K562 (cell line): ENCODE results near the gene CD274. TPM values are rescaled to one million over a fixed set of nuclear protein-coding genes. Genes with fewer than 3 reads are reported as not detected.

ENCODE experiments used
- ATAC-seq: fragments of 200-7000 bp; cut with Tn5 transposase; 3 replicates; pipeline ENCODE4 v1.9.1; 2020; ENCODE audit warnings: moderate library complexity
- BruUV-seq: library from RNA; stranded (reverse); fragments of 400-500 nt; replicated peaks from 2 replicates; lab custom pipeline; 2021; lab: Mats Ljungman, UMichigan
- CTCF ChIA-PET: fragments of 300-600 bp; formaldehyde crosslinking; extraction: SDS; loops from one replicate; lab custom pipeline; 2021; ENCODE audit warnings: low intra/inter-chr PET ratio; lab: Yijun Ruan, JAX
- POLR2A ChIA-PET: fragments of 300-600, 350-650 bp; sonication (Branson Sonifier 250); formaldehyde crosslinking; extraction: SDS; loops from one replicate; lab custom pipeline; 2021; ENCODE audit warnings: antibody characterized with exemption, inconsistent platforms; lab: Yijun Ruan, JAX
- DNase-seq, 4 experiments: peaks; one replicate each; pipeline versions ENCODE4 v3.0.0 to v3.0.0-alpha.2; 2011 to 2018; ENCODE audit warnings: low spot score in 3 of 4, mixed read lengths in 3 of 4; ENCODE audit errors: extremely low read depth in 1 of 4
- FAIRE-seq: peaks from 2 replicates; lab custom pipeline; 2011; peaks lifted over from hg19 to GRCh38; lab: Jason Lieb, UNC
- H2AFZ ChIP-seq: 2 replicates; pipeline ENCODE4 v1.6.0; 2011; ENCODE audit warnings: low read depth, low read length, control low read depth, inconsistent platforms
- H3K27ac ChIP-seq: fragments of 200-600 bp; 3 replicates; pipeline ENCODE4 v1.8.0; 2011; ENCODE audit warnings: low read depth, mild to moderate bottlenecking, control low read depth, inconsistent platforms, low read length, moderate library complexity, mixed read lengths; ENCODE audit errors: extremely low read depth
- H3K27me3 ChIP-seq, 2 experiments: fragments of 300-600 bp in 1 of 2; 2 replicates in 1 of 2; 3 replicates in 1 of 2; pipeline versions ENCODE4 v1.6.0 to v1.8.0; 2011; ENCODE audit warnings: inconsistent platforms in 2 of 2, low read length in 2 of 2, mild to moderate bottlenecking in 1 of 2, mixed read lengths in 1 of 2, moderate library complexity in 1 of 2; ENCODE audit not compliant: control insufficient read depth in 2 of 2, insufficient read depth in 2 of 2
- H3K36me3 ChIP-seq: fragments of 300-600 bp; 3 replicates; pipeline ENCODE4 v1.8.0; 2011; ENCODE audit warnings: mild to moderate bottlenecking, low read length, inconsistent platforms; ENCODE audit not compliant: control insufficient read depth, insufficient read depth
- H3K4me1 ChIP-seq, 2 experiments: fragments of 200-600 bp in 1 of 2; replicated peaks in 1 of 2; 2 replicates in 1 of 2; 3 replicates in 1 of 2; pipeline versions ENCODE4 v1.5.1 to v1.8.0; 2011; ENCODE audit warnings: inconsistent platforms in 2 of 2, low read length in 2 of 2, mild to moderate bottlenecking in 1 of 2, mixed read lengths in 1 of 2, moderate library complexity in 1 of 2; ENCODE audit not compliant: control insufficient read depth in 2 of 2, insufficient read depth in 2 of 2
- H3K4me2 ChIP-seq: 2 replicates; pipeline ENCODE4 v1.6.1; 2011; ENCODE audit warnings: low read length, control low read depth, inconsistent platforms, mixed read lengths; ENCODE audit not compliant: insufficient read depth
- H3K4me3 ChIP-seq: fragments of 200-600 bp; sonication (generic), shearing (Covaris generic); 2 replicates; pipeline ENCODE4 v1.5.1; 2016; ENCODE audit warnings: control low read depth, inconsistent platforms
- H3K79me2 ChIP-seq: fragments of 200-600 bp; 3 replicates; pipeline ENCODE4 v1.8.0; 2011; ENCODE audit warnings: low read length, inconsistent platforms; ENCODE audit not compliant: control insufficient read depth, insufficient read depth
- H3K9ac ChIP-seq, 2 experiments: 2 replicates each; pipeline versions ENCODE4 v1.6.0 to v1.6.1; 2011; ENCODE audit warnings: low read depth in 2 of 2, low read length in 2 of 2, control low read depth in 1 of 2, inconsistent platforms in 1 of 2, mild to moderate bottlenecking in 1 of 2, mixed read lengths in 1 of 2; ENCODE audit not compliant: insufficient read depth in 1 of 2
- H3K9me1 ChIP-seq: one replicate; pipeline ENCODE4 v1.6.0; 2011; ENCODE audit warnings: inconsistent platforms, mild to moderate bottlenecking, low read length, moderate library complexity; ENCODE audit not compliant: control insufficient read depth, insufficient read depth
- H3K9me3 ChIP-seq: replicated peaks from 2 replicates; pipeline ENCODE4 v1.5.1; 2011; ENCODE audit warnings: low read depth, low read length, inconsistent platforms; ENCODE audit not compliant: control insufficient read depth, insufficient read depth
- H4K20me1 ChIP-seq: replicated peaks from 2 replicates; pipeline ENCODE4 v1.6.1; 2011; ENCODE audit warnings: low read length, inconsistent platforms, mixed read lengths; ENCODE audit not compliant: control insufficient read depth, insufficient read depth
- FOXO4 ChIP-seq: fragments of 450-650 bp; formaldehyde crosslinking; IDR thresholded peaks from 2 replicates; pipeline ENCODE4 v1.4.0; 2020; ENCODE audit warnings: mild to moderate bottlenecking, moderate library complexity
- MYBL2 ChIP-seq, 2 experiments: fragments of 450-650 bp in 1 of 2; sonication (generic) in 1 of 2; formaldehyde crosslinking in 1 of 2; IDR thresholded peaks; 2 replicates each; pipeline versions ENCODE4 v1.6.1 to v1.8.1; 2017 to 2022; ENCODE audit warnings: borderline replicate concordance in 1 of 2, inconsistent platforms in 1 of 2, low read depth in 1 of 2, mild to moderate bottlenecking in 1 of 2, missing genetic modification reagents in 1 of 2, moderate library complexity in 1 of 2
- NR2C1 ChIP-seq, 2 experiments: fragments of 450-650 bp; IDR thresholded peaks; 2 replicates each; pipeline ENCODE4 v1.6.1; 2017; ENCODE audit warnings: mild to moderate bottlenecking in 2 of 2, antibody characterized with exemption in 1 of 2, inconsistent platforms in 1 of 2, missing compliant biosample characterization in 1 of 2, missing genetic modification characterization in 1 of 2
- RUNX1 ChIP-seq: sonication (generic); IDR thresholded peaks from 2 replicates; pipeline ENCODE4 v1.6.1; 2016; ENCODE audit warnings: antibody characterized with exemption, low read depth
- ZNF263 ChIP-seq: sonication (generic); formaldehyde crosslinking; IDR thresholded peaks from 2 replicates; pipeline ENCODE4 v1.8.0; 2022; ENCODE audit warnings: mild to moderate bottlenecking, missing genetic modification reagents, borderline replicate concordance
- ZNF316 ChIP-seq: fragments of 450-650 bp; IDR thresholded peaks from 2 replicates; pipeline ENCODE4 v1.6.1; 2016
- ZNF398 ChIP-seq: fragments of 250-450 bp; sonication (Bioruptor Pico); IDR thresholded peaks from 2 replicates; pipeline ENCODE4 v1.8.0; 2021; ENCODE audit warnings: moderate library complexity, mild to moderate bottlenecking, inconsistent platforms
- WGBS: fragments of 100-300 bp; shearing (Covaris generic); methylation state at CpG from one replicate; pipeline ENCODE4 v1.1.6; 2016; ENCODE audit warnings: low coverage, mixed read lengths; ENCODE audit not compliant: insufficient coverage; ENCODE audit errors: missing lambda C conversion rate; 5-methylcytosine and 5-hydroxymethylcytosine counted together
- in situ Hi-C: fragments of 300-500 bp; cut with MboI; formaldehyde crosslinking; loops from 4 replicates; pipeline ENCODE4 v1.15.0; 2018; ENCODE audit warnings: inconsistent platforms, mixed read lengths
- intact Hi-C: fragments of 100-400 bp; cut with micrococcal nuclease; formaldehyde crosslinking; loops from 2 replicates; pipeline ENCODE4 v1.14.2; 2022
- polyA plus RNA-seq, 8 experiments: library from polyadenylated mRNA; depleted of rRNA in 4 of 8; stranded (reverse) in 5 of 8; unstranded in 3 of 8; fragments of >200 nt; fragmentation: Nextera tagmentation in 2 of 8; fragmentation: Illumina TruSeq in 1 of 8; extraction: Ambion mirVana in 2 of 8; extraction: Trizol in 1 of 8; gene quantifications; 2 replicates each; pipeline versions ENCODE4 v1.2.1 to v1.2.3, GENCODE V29; 2011 to 2014; ENCODE audit warnings: inconsistent platforms in 1 of 8, missing spikeins in 1 of 8
- total RNA-seq, 7 experiments: library from RNA; depleted of rRNA in 6 of 7; stranded (reverse); fragments of >200 nt in 6 of 7; fragmentation: Illumina TruSeq in 2 of 7; extraction: Trizol in 2 of 7; gene quantifications; 2 replicates each; pipeline versions ENCODE4 v1.2.1 to v1.2.3, GENCODE V29; 2011 to 2021; ENCODE audit warnings: low replicate concordance in 1 of 7

The CD274 gene
- total and polyA plus RNA-seq, 9 of the 15 experiments (the other 6 are each of a cell fraction or from before 2014, with no cell fraction given) = 0.07 to 0.51 (median 0.30) TPM; not detected in 1

- no peaks in the 10 kb centered on the region for H3K9me1 ChIP-seq
- in situ Hi-C loops (loop anchor here (25.0 kb wide), 2 partner anchors 709 to 834 kb away; partner anchors contain the start of gene AK3), intact Hi-C loops (no loop called here)
- ATAC-seq (no peak), DNase-seq (no peak), FAIRE-seq (no peak)
- no TSS peak for BruUV-seq
- H3K4me1 ChIP-seq = peaks cover 2 to 4% of the 10 kb centered on the region in 2 experiments; a peak in 2 of 5 replicates
- no peaks in the 10 kb centered on the region for H3K9me3 ChIP-seq
- ChIA-PET POLR2A (no interaction called here), CTCF (no interaction called here)
- H3K4me2 ChIP-seq = no peak overlapping the region
- H4K20me1 ChIP-seq = no peaks in the 10 kb centered on the region
- no peaks in the 10 kb centered on the region for H3K27me3 ChIP-seq
- H3K4me3 ChIP-seq = no peak overlapping the region
- no peak overlapping the region for H2AFZ ChIP-seq
- H3K36me3 ChIP-seq = no peaks in the 10 kb centered on the region
- no peaks in the 10 kb centered on the region for H3K79me2 ChIP-seq
- H3K9ac ChIP-seq = no peak overlapping the region
- WGBS = 33% methylated on average over 3 of the region's 3 CpGs
- no peak for TF ChIP-seq ZNF398 (CRISPR knock-in tag)
- TF ChIP-seq ZNF263 (CRISPR knock-in tag) = no peak
- TF ChIP-seq ZNF316 = no peak
- TF ChIP-seq FOXO4 (CRISPR knock-in tag) = no peak
- no peak for TF ChIP-seq MYBL2 (IDR thresholded peaks at IDR 0.05; ENCODE audit: low read depth)
- no peak for TF ChIP-seq MYBL2 (CRISPR knock-in tag; IDR thresholded peaks at IDR 0.05; ENCODE audit: borderline replicate concordance)
- no peak for TF ChIP-seq RUNX1
- TF ChIP-seq NR2C1 (IDR thresholded peaks at IDR 0.05) = no peak
- no peak for TF ChIP-seq NR2C1 (tag; IDR thresholded peaks at IDR 0.05)
- TF ChIP-seq, all 486 proteins: peak for 0
- no peak overlapping the region for H3K27ac ChIP-seq
Measured at GRCh38 chr9:5446451-5447236, 3.7 kb upstream of the CD274 start.
